HUDEP-2 (cell line): ENCODE measurements around the gene ZNF367.

Experiments
- DNase-seq, 76 experiments: peaks; one replicate each; lab custom pipeline; 2025; ENCODE audit not compliant: unreplicated experiment in 76 of 76; lab: John Stamatoyannopoulos, UW

ZNF367 gene

DNA sequence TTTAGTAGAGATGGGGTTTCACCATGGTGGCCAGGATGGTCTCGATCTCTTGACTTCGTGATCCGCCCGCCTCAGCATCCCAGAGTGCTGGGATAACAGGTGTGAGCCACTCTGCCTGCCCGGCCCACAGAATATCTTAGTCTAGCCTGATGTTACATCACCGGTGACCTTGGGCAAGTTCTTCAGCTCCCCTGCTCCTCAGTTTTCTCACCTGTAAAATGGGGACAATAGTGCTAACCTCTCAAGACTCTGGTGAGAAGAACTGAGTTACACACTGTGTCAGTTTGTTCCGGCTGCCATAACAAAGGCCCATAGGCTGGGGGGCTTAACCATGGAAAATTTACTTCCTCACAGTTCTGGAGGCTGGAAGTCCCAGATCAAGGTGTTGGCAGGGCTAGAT lies 19.3 kb upstream of the ZNF367 start:
- no peak for DNase-seq

DNA sequence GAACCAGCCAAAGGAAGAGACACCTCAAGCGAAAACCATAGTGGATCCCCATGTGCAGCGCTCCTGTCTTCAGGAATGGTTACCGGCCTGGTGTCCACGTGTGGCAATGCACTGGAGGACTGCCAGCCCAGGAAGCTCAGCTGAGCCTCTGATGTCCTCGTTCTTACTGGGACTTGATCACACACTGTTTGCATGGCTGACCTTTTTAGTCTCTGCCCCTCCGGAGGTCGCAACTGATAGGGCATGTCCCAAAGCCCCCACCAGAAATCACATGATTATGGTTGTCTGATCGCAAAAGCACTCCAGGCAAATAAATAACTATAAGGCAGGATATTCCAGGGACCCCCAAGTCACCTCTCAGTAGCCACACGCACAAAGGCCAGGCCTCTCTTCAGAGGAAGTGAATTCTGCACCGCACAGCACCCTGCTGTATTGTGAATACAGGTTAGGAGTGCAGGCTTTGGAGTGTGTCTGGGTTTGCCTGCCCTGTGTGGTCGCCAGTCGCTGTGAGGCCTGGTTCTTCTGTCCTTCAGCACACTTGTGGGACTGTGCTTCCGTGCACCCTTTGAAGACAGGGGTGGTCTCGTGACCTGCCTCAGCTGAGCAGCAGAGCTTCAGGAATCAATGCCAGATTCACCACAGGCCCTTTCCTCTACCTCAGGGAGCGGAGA lies 18.4 kb upstream of the ZNF367 start:
- no peak for DNase-seq

DNA sequence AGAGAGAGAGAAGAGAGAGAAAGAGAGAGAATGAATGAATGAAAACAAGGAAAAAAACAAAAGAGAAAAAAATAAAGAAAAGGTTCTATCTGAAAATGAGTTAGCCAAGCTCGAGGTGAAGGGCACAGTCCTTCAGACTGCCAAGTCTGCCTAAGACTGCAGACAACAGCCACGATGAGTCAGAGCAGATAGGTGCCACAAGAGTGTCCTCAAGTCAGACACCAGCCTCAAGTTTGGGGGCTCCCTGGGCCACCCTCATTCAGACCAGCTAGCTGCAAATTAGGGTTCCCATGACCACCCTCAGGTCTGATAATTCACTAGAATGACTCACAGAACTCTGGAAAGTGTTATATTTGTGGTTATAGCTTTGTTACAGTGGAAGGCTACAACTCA lies 17.9 kb upstream of the ZNF367 start:
- peak in 2 of 76 experiments; percentile 24 to 29 for DNase-seq

DNA sequence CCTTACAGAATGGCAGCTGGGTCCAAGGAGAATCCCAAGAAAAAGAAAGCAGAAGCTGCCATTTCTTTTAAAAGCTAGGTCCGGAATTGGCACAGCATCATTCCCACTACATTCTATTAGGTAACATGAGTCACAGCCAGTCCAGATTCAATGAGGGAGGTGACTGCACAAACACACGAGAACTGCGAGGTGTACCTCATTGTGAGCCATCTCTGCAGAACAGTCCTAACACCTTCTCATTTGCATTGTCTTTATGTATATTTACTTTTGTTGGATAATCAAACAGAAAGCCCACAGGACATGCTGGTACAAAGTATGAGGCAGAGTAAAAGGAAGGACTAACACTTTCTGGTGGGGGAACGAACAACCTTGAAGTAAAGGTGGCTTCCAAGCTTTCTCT lies 17.2 kb upstream of the ZNF367 start:
- DNase-seq: no peak

DNA sequence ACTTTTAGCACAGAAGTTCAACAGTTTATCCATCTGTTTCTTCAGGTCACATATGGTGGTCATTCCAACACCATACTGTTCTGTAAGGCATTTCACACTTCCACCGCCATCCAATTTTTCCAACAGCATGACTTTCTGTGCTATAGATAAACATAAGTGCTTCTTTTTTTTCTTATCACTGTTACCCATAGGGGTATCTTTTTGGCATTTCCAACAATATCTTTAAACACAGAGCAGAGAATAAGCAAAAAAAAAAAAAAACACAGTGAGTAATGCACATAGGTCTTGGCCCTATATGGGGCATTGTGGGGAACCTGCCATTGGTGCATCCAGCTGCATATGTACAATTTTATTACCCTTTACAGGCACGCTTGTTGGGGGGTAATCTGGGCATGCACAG lies 12.2 kb upstream of the ZNF367 start:
- DNase-seq: peak in 55 of 76 experiments; percentile 9 to 88 (median 48)

DNA sequence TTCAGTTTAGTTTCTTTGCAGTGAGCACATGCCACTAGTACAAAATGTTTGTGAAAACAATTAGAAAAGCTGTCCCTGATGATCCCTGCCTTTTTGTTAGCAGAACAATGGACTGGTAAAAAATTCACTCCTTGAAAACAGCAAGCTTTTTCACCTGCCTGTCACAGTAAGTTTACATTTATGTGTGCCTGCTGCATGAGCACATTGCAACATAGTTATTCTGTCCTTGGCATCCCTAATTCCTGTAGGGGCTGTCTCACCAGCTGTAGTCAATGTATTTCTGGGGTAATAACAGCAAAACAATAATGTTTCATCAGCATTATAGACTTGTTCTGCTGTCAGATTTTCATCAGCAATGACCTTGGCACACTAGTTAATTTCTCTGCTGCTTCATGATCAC lies 11.6 kb upstream of the ZNF367 start:
- no peak for DNase-seq

DNA sequence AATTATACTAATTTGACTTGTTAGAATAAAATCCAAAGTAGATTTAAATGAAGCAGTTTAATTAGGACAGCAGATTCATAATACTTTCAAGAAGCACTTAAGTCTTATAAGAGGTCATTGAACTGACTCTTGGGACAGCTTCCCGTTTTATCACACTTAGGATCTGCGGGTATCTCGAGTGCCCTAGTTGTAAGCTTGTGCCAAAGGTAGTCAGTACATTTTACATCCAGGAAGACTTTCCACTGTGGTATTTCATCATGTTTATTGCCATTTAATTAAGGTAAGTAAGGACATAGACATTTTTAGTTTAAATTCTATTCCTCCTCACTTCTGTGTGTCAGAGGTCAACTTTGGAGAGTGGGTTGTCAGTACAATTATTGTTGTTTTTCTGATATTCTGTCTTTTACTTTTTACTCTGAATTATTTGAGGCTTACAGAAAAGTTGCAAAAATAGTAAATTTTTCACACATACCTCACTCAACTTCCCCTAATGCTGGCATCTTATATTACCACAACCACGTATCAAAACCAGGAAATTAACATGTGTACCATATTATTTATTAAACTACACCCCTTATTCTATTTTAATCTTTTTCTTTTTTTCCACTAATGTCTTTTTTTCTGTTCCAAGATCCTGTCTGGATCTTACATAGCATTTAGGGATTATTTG lies 7.5 kb upstream of the ZNF367 start:
- peak in 13 of 76 experiments; percentile 9 to 60 (median 31) for DNase-seq

DNA sequence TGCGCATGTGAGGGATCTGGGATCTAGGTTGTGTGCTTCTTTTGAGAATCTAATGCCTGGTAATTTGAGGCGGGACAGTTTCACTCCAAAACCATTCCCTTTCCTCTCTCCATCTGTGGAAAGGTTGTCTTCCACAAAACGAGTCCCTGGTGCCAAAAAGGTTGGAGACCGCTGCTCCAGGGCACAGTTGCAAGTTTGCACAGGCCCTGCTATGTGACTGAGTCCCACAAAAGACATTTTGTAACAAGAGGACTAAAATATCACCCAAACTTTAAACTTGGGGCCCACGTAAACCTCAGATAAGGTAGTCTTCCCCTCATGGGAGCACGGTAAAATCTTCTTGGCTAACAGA lies 5.8 kb upstream of the ZNF367 start:
- DNase-seq: no peak

DNA sequence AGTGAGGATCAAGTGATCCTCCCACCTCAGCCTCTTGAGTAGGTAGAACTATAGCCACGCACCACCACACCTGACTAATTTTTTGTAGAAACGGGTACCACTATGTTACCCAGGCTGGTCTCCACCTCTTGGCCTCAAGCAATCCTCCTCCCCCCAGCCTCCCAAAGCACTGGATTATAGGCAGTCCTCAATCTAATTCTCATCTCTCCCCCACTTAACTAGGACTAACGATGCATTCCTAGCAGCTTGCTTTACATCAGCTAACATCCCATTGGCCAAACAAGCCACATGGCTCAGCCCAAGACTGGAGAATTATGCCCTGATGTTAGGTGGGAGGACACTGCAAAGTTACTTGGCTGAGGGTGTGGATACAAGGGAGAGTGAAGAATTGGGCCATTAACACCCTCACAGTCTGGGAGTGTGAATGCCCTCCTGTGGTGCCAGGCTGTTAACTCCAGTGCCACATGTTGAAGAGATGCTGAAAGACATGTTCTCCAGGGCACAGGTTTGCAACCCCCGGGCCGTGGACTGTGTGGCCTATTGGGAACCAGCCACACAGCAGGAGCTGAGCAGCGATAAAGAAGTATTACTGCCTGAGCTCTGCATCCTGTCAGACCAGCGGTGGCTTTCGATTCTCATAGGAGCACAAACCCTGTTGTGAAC lies 5.3 kb upstream of the ZNF367 start:
- DNase-seq: no peak

DNA sequence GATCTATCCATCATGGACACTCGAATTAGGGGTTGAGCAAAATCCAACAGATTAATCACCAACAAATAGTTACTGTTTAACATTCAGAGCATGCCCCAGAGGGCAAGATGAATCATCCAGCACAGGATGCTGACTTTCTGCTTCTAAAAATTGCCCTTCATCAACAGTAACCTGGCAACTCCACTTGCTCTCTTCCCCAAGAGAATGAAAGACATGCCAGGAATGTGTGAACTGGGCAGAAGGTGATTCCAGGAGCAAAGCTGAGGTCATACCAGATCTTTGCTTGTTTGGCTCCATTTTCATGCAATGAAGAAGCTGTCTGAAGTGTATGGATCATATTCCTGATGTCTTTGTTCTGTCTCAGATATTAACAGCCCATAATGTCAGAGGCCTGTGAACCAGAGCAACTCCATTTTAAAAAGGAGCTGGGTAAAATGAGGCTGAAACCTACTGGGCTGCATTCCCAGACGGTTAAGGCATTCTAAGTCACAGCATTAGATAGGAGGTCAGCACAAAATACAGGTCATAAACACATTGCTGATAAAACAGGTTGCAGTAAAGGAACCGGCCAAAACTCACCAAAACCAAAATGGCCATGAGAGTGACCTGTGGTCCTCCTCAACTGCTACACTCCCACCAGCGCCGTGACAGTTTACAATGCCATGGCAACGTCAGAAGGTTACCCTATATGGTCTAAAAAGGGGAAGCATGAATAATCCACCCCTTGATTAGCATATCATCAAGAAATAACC lies 2.5 kb upstream of the ZNF367 start:
- DNase-seq: peak in 21 of 76 experiments; percentile 6 to 54 (median 25)

DNA sequence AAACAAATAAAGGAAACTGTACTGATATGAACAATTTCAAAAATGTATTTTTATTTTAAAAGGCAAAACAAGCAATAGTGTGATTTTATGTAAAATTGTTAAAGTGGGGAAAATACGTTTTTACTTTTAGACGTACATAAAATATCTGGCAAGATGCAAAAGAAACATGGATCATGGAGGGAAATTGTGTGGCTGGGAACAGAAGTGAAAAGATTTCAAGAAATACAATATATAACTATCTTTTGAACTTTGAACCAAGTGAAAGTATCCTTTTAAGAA lies 1.5 kb upstream of the ZNF367 start:
- DNase-seq: no peak

DNA sequence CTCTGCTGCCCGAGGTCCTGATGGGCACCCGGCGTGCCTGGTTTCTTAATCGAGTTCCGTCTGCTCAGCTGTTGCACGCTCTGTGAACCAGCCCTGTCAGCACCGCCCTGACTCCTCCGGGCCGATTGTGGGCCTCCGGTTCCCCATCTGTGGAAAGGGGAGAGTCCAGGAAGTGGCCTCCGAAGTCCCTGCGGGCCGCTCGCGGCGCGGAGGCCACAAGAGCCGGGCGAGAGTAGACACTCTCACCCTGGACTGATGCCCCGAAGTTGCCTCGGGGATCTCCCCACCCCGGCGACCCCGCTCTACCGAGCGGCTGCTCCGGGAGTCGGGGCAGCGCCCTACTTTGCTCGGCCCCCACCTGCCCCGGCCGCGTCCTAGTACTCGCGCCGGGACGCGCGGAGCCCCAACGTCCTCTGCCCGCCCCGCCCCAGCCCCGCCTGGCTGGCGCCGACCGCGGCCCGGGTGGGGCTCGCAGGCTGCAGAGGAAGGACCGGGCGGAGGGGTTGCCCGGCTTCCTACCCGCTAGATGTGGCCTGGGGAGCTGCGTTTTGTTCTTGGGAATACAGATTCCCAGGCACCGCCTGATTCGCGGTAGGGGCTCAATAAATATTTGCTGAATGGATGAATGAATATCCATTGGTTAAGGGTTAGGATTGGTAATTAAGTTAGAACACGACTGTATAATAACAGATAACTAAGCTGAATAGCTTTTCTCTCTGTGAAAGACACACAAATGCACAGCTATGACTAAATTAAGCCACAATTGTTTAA lies 935 bp upstream of the ZNF367 start:
- DNase-seq: peak in 75 of 76 experiments; percentile 37 to 89 (median 77)

DNA sequence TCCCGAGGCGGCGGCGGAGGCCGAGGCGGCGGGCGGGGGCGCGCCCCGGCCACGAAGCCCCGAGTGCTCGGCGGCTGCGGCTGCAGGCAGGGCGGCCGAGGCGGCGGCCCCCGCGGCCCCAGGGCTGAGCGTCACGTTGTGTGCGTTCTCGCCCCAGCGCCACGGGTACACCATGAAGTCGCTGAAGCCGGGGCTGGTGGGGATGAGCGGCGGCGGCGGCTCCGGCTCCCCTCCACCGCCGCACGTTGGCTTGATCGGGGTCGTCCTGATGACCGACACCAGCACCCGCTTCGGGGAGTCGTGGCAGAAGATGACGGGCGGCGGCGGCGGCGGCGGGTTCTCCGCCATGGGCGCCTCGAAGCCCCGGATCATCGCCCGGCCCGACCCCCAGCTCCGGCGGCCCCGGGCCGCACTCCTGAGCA lies 498 bp downstream of the ZNF367 start:
- DNase-seq: peak in 2 of 76 experiments; percentile 18 to 27

DNA sequence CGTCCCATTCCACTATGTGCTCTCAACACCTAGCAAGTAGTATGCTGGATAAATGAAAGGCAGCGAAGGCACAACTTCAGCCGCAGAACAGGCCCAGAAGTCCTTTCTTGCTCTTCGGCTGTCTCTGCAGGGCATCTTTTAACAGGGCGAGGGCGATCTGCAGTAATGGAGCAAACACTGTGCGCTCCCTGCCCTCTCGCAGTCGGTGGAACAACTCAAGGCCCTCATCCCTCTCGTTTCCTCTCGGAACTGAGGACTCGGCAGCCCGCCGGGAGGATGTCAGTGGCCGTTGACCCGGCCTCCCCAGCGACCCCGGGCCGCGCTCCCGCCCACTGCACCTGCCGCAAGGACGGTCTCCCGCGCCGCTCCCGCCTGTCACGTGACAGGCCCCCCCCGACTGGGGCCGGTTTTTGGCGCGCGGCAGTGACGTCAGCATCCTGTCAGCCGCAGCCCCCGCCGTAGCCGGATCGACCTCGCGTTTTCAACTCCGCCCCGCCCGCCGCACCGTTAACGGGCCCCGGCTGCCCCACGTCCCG lies 1.1 kb downstream of the ZNF367 start:
- peak in 75 of 76 experiments; percentile 40 to 88 (median 77) for DNase-seq

DNA sequence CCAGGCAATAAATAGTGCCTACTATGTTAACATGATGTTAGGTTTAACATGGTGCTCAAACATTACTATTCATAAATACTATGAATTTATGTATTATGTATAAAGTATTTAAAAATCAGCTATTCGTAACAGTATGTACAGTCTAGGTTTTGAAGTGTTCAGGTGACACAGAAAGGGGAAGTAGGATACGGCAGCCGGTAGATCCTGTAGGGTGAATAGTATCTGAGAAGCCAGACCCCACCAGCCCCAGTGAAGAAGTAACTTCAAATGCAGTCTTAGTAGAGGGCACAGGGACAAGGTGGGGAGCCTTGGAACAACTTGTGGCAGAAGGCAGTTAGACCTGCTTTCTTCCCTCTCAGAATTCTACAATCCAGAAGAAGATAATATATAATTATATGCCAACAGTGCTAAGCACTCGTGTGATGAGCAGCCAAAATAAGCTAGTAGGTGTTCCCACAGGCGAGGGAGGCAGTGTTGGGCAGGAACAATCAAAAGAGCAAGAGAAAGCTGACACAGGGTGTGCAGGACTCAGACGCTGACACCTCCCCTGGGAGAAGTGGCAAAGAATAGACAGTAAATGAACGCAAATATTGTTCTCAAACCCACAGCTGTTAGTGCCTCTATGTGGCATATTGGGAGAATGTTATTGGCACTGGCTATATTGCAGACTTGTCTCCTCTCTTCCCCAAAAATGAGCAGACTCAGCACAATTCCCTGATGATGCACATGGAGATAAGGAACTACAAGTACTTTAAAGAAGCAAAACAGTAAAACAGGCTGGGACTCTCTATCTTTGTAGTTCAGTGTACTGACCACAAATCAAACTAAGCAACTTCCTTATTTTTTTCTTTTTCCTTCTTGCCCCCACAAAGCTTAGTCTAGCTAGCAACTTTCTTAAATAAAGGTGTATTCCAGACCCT lies 4.6 kb downstream of the ZNF367 start:
- peak in 11 of 76 experiments; percentile 10 to 38 (median 20) for DNase-seq

DNA sequence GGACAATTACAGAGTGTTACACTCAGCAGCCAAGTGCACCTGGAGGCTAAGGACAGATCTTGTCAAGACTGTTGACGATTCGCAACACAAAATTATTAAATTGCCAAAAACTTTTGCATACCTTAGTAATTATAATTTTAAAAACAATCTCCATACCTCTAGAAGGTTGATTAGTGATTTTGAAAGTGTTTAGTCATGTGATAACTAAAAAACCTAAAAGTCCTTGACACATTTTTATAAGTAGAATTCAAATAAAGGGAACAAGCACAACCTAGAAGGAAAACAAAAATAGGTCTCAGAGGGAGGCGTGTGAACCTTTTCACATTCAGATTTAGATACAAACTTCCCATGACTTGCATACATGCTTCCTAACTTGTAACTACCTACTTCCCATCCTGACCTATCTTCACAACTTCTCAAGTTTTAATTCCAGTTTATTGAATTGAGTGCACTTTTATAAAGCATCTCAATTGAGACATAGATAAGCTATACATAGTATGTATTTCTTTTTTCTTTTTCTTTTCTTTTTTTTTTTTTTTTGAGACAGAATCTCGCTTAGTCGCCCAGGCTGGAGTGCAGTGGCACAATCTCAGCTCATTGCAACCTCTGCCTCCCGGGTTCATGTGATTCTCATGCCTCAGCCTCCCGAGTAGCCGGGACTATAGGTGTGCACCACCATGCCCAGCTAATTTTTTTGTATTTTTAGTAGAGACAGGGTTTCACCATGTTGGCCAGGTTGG lies 5.8 kb downstream of the ZNF367 start:
- DNase-seq: no peak

DNA sequence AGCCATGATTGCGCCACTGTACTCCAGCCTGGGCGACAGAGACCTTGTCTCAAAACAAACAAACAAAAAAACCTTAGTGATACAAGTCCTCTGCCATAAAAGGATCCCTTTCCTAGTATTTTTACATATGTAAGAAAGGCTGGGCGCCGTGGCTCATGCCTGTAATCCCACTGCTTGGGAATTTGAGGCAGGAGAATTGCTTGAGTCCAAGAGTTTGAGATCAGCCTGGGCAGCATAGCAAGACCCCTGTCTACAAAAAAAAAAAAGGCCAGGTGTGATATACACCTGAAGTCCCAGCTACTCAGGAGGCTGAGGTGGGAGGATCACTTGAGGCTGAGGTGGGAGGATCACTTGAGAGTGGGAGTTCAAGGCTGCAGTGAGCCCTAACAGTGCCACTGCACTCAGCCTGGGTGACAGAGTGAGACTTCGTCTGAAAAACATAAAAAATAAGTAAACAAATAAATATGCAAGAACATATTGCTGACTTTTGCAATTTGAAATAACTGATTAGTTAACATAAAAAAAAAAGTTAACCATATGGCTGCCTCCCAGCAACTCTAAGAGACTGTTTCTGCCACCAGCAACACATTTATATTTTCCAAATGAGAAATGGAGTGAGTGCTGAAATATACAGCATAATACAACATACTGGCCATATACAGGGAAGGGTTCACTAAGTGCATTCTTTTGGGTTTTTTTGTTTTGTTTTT lies 6.9 kb downstream of the ZNF367 start:
- no peak for DNase-seq
